ENCODE measurements around the gene STK36. TPM values are rescaled to one million over a fixed set of nuclear protein-coding genes. Genes with fewer than 3 reads are reported as not detected.
A peak's percentile ranks its signal among the peaks of the same experiment; 100 is the strongest.

Gene STK36, protein sequence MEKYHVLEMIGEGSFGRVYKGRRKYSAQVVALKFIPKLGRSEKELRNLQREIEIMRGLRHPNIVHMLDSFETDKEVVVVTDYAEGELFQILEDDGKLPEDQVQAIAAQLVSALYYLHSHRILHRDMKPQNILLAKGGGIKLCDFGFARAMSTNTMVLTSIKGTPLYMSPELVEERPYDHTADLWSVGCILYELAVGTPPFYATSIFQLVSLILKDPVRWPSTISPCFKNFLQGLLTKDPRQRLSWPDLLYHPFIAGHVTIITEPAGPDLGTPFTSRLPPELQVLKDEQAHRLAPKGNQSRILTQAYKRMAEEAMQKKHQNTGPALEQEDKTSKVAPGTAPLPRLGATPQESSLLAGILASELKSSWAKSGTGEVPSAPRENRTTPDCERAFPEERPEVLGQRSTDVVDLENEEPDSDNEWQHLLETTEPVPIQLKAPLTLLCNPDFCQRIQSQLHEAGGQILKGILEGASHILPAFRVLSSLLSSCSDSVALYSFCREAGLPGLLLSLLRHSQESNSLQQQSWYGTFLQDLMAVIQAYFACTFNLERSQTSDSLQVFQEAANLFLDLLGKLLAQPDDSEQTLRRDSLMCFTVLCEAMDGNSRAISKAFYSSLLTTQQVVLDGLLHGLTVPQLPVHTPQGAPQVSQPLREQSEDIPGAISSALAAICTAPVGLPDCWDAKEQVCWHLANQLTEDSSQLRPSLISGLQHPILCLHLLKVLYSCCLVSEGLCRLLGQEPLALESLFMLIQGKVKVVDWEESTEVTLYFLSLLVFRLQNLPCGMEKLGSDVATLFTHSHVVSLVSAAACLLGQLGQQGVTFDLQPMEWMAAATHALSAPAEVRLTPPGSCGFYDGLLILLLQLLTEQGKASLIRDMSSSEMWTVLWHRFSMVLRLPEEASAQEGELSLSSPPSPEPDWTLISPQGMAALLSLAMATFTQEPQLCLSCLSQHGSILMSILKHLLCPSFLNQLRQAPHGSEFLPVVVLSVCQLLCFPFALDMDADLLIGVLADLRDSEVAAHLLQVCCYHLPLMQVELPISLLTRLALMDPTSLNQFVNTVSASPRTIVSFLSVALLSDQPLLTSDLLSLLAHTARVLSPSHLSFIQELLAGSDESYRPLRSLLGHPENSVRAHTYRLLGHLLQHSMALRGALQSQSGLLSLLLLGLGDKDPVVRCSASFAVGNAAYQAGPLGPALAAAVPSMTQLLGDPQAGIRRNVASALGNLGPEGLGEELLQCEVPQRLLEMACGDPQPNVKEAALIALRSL (N-terminal part only)
- total RNA-seq (10 to 100 TPM; 13.6 to 79.5 (median 27.0) TPM), polyA plus RNA-seq (10 to 100 TPM in 1 of 3 donors, 1 to 10 TPM in 2; 3.9 to 15.8 (median 4.2) TPM)

DNA sequence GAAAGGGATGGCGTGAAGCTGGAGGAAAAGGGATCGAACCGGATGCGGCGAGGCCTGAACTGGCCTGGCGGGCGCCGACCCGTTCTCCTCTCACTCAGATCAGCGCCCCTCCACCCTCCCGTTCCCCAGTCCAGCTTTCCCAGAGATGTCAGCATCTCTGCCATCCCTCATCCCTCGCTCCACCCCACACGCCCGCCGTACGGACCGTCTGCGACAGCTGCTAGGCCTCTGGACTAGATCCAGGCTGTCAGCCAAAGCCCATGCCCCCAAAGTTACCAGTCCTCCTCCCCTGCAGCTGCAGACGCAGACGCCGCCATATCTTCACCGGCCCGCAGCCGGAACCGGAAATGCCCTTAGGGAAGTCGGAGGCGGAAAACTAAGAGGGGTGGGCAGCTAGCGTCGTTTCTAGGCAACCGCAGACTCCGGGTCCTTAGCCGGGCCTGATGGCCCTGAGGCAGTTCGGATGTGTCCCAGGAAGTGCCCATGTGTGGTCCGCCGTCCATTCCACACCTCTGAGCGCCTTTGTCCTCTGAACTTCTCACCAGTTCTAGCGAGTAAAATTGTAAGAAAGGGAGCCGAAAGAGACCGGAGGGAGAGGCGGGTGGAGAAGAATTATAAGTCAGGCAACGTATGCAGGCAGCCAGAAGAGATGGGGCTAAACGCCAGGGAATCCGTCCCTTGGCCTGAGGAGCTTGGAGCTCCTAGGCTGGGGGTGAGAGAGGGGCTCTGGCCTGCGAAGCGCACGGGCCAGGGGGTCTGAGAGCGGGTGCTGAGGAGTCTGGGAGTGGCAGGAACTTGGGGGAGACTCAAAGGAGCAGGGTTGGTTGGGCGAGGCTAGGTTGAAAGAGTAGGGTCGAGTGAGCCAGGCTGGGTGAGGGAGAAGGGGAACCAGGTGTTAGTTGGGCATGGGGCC is at the start of gene STK36, which contains the start of gene RNF25:
TSS of gene STK36 (plus strand) at position 433 of the 913 bp plus-strand sequence. CDS start 744 bp downstream, outside the sequence.
TSS of gene RNF25 (minus strand) at position 349 of the 913 bp plus-strand sequence. CDS start at position 317, 32 bp downstream.
- TF ChIP-seq EP300 (IDR thresholded peaks at IDR 0.05) (no peak), POLR2AphosphoS5 (IDR thresholded peaks at IDR 0.05) (peak; percentile 78 to 96 (median 90)), POLR2A (IDR thresholded peaks at IDR 0.05) (peak; percentile 82 to 85)
- TF ChIP-seq, protein P1, sequence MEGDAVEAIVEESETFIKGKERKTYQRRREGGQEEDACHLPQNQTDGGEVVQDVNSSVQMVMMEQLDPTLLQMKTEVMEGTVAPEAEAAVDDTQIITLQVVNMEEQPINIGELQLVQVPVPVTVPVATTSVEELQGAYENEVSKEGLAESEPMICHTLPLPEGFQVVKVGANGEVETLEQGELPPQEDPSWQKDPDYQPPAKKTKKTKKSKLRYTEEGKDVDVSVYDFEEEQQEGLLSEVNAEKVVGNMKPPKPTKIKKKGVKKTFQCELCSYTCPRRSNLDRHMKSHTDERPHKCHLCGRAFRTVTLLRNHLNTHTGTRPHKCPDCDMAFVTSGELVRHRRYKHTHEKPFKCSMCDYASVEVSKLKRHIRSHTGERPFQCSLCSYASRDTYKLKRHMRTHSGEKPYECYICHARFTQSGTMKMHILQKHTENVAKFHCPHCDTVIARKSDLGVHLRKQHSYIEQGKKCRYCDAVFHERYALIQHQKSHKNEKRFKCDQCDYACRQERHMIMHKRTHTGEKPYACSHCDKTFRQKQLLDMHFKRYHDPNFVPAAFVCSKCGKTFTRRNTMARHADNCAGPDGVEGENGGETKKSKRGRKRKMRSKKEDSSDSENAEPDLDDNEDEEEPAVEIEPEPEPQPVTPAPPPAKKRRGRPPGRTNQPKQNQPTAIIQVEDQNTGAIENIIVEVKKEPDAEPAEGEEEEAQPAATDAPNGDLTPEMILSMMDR (IDR thresholded peaks at IDR 0.05) = no peak
- no peaks in the 10 kb centered on the region for H3K9me3 ChIP-seq
- H3K27ac ChIP-seq = peak within 1 kb of the TSS; percentile 78 to 84 (median 81)
- peak within 1 kb of the TSS; percentile 69 to 81 (median 74) for H3K4me3 ChIP-seq
- intact Hi-C loops (cut with DNase I) = no loop called here
- peaks cover 0 to 37% (median 14%) of the 10 kb centered on the region in 4 donors for H3K36me3 ChIP-seq
- H3K4me1 ChIP-seq = peaks cover 0 to 18% (median 16%) of the 10 kb centered on the region in 4 donors
- 0% methylated on average over 49 of the region's 49 CpGs for WGBS, 2 donors
- DNase-seq = peak; percentile 91
- no peaks in the 10 kb centered on the region for H3K27me3 ChIP-seq

DNA sequence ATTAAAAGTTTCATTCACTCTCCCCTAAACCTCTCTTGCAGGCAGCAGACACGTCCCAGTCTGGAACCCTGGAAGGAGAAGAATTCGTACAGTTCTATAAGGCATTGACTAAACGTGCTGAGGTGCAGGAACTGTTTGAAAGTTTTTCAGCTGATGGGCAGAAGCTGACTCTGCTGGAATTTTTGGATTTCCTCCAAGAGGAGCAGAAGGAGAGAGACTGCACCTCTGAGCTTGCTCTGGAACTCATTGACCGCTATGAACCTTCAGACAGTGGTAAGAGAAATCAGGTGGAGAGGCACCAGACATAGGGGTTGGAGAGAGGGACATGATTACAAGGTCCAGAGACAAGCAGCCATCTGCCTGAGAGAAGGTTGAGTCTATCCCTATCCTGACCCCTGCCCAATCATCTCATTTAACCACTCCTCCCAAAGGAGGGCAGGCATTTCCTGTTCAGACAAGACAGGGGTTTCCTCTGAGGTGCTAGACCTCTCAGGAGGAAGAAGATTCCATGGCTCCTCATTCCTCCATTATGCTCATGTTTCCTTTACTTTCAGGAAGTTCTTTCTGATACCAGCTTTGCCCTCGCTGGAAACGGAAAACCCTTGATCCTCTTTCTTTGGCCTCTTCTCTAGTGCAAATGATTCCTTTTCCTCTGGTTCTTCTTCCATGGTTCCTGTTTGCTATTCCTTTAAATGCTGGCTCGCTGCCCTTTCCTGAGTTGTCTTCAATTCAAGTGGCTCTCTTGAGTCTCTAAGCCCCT is 49.1 kb upstream of the STK36 start:
- Histone ChIP-seq H3K27ac (no peak overlapping the region), H3K4me1 (peaks cover 0 to 13% (median 7%) of the 10 kb centered on the region in 4 donors), H3K27me3 (no peaks in the 10 kb centered on the region), H3K36me3 (peaks cover 0 to 36% (median 7%) of the 10 kb centered on the region in 4 donors), H3K9me3 (no peaks in the 10 kb centered on the region), H3K4me3 (no peak overlapping the region)
- no peak for DNase-seq
- TF ChIP-seq, protein P1 (IDR thresholded peaks at IDR 0.05) = no peak
- intact Hi-C loops (cut with DNase I) = no loop called here
- WGBS, 2 donors = 72 to 76% methylated on average over 7 of the region's 7 CpGs

DNA sequence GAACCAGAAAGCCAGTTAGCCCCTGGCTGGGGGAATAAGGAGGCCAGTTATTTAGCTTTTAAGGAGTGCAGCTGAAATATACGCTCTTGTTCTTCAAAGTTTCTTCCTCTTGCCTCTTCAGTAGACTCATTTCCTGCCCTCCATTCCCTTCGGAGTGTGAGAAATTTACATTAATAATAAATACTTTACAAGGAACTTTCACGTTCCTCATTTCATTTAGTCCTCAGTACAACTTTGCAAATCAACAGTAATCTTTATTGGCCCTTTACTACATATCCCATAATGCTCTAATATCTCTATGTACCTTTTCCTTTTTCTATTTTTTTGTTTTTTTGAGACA is 48.5 kb upstream of the STK36 start:
- 38 to 68% methylated on average over 3 of the region's 3 CpGs for WGBS, 2 donors
- intact Hi-C loops (cut with DNase I) = no loop called here
- H3K36me3 ChIP-seq = peaks cover 4 to 40% (median 7%) of the 10 kb centered on the region in 4 donors
- no peak overlapping the region for H3K4me3 ChIP-seq
- no peak overlapping the region for H3K27ac ChIP-seq
- no peaks in the 10 kb centered on the region for H3K27me3 ChIP-seq
- H3K9me3 ChIP-seq = no peaks in the 10 kb centered on the region
- DNase-seq = no peak
- TF ChIP-seq EP300 (IDR thresholded peaks at IDR 0.05) (no peak), POLR2AphosphoS5 (IDR thresholded peaks at IDR 0.05) (no peak), POLR2A (IDR thresholded peaks at IDR 0.05) (no peak)
- peaks cover 0 to 10% (median 7%) of the 10 kb centered on the region in 4 donors for H3K4me1 ChIP-seq

DNA sequence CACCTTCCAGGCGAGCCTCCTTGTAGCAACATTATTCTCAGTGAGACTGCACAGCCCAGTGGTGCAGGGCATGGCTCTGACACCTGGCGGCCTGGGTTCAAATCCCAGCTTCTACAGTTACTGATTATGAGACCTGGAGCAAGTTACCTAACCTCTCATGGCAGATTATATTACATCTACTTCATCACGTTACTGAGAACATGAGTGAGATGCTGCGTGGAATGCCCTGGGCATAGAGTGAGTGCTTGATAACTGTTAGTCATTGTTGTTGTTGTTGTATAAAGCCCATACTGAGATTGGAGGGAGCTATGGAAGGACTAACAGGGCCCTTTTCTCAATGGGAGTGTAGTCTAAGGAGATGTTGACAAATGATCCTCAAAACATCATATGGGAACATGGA is 45.5 kb upstream of the STK36 start:
- H3K27ac ChIP-seq = no peak overlapping the region
- 90 to 94% methylated on average over 4 of the region's 4 CpGs for WGBS, 2 donors
- no peak for TF ChIP-seq EP300 (IDR thresholded peaks at IDR 0.05)
- TF ChIP-seq POLR2A (IDR thresholded peaks at IDR 0.05) = no peak
- TF ChIP-seq, protein P1 (IDR thresholded peaks at IDR 0.05) = no peak
- TF ChIP-seq POLR2AphosphoS5 (IDR thresholded peaks at IDR 0.05) = no peak
- intact Hi-C loops (cut with DNase I) = no loop called here
- DNase-seq = no peak
- H3K4me3 ChIP-seq = no peak overlapping the region
- peaks cover 0 to 55% (median 8%) of the 10 kb centered on the region in 4 donors for H3K36me3 ChIP-seq
- H3K27me3 ChIP-seq = no peaks in the 10 kb centered on the region
- H3K9me3 ChIP-seq = no peaks in the 10 kb centered on the region
- peaks cover 0 to 9% (median 7%) of the 10 kb centered on the region in 4 donors for H3K4me1 ChIP-seq

Data from sigmoid colon (tissue), 7 donors.